NCI-H2227 (cell line): Measurements from ENCODE around the gene TARM1.

Source experiments
- DNase-seq: peaks from one replicate; lab custom pipeline; 2025; ENCODE audit not compliant: unreplicated experiment; lab: John Stamatoyannopoulos, UW

The TARM1 gene

GRCh38 chr19:54081032-54081431 is at the start of gene TARM1:
TSS of gene TARM1 (minus strand) at chr19:54081365. CDS start at chr19:54081340, 25 bp downstream.
- DNase-seq: no peak

- DNase-seq: no peak
Observed at GRCh38 chr19:54129617-54129996, 48.4 kb upstream of the TARM1 start.

GRCh38 chr19:54128796-54129616 is 47.8 kb upstream of the TARM1 start:
- no peak for DNase-seq

GRCh38 chr19:54128441-54128725 is 47.2 kb upstream of the TARM1 start:
- DNase-seq: no peak

GRCh38 chr19:54127688-54128440 is 46.7 kb upstream of the TARM1 start:
- no peak for DNase-seq

GRCh38 chr19:54125713-54126112 is 44.5 kb upstream of the TARM1 start:
- no peak for DNase-seq

GRCh38 chr19:54124393-54124792 is 43.2 kb upstream of the TARM1 start:
- no peak for DNase-seq

- no peak for DNase-seq
Observed at GRCh38 chr19:54123682-54124081, 42.5 kb upstream of the TARM1 start.

GRCh38 chr19:54121259-54121658 is 40.1 kb upstream of the TARM1 start:
- DNase-seq: no peak

- DNase-seq: peak; percentile 100
Observed at GRCh38 chr19:54115109-54116063, 34.2 kb upstream of the TARM1 start, which contains the start of the genes PRPF31 and TFPT. TSS of gene PRPF31 (plus strand) at chr19:54115754. CDS start at chr19:54118279, 2,525 bp downstream. TSS of gene TFPT (minus strand) at chr19:54115657. CDS start at chr19:54115269, 388 bp downstream.

GRCh38 chr19:54114340-54115108 is 33.4 kb upstream of the TARM1 start:
- peak; percentile 79 for DNase-seq

GRCh38 chr19:54109651-54110050 is 28.5 kb upstream of the TARM1 start:
- DNase-seq: no peak

- DNase-seq: no peak
Observed at GRCh38 chr19:54108496-54108895, 27.3 kb upstream of the TARM1 start.

- DNase-seq: no peak
Observed at GRCh38 chr19:54107876-54108490, 26.8 kb upstream of the TARM1 start.

GRCh38 chr19:54106716-54107115 is 25.6 kb upstream of the TARM1 start:
- DNase-seq: no peak

GRCh38 chr19:54105796-54106195 is 24.6 kb upstream of the TARM1 start:
- no peak for DNase-seq

- no peak for DNase-seq
Observed at GRCh38 chr19:54104998-54105715, 24.0 kb upstream of the TARM1 start.

GRCh38 chr19:54102421-54103169 is 21.4 kb upstream of the TARM1 start, which contains the start of gene NDUFA3:
TSS of gene NDUFA3 (plus strand) at chr19:54102855. CDS start at chr19:54102879, 24 bp downstream.
- peak; percentile 100 for DNase-seq
